Fibroblast of skin of left biceps (primary cell): Measurements from ENCODE around the gene C2CD2L.
A peak's percentile ranks its signal among the peaks of the same experiment; 100 is the strongest.
"Not testable (repeated sequence)": the region's sequence is repeated elsewhere in the genome, so short reads cannot be mapped to it uniquely, and the experiment has no call there.

Experiments used
- DNase-seq, 2 experiments: peaks; one replicate each; pipeline ENCODE4 v3.0.0-alpha.2; 2013; ENCODE audit warnings: low read depth in 2 of 2

The C2CD2L gene

DNA sequence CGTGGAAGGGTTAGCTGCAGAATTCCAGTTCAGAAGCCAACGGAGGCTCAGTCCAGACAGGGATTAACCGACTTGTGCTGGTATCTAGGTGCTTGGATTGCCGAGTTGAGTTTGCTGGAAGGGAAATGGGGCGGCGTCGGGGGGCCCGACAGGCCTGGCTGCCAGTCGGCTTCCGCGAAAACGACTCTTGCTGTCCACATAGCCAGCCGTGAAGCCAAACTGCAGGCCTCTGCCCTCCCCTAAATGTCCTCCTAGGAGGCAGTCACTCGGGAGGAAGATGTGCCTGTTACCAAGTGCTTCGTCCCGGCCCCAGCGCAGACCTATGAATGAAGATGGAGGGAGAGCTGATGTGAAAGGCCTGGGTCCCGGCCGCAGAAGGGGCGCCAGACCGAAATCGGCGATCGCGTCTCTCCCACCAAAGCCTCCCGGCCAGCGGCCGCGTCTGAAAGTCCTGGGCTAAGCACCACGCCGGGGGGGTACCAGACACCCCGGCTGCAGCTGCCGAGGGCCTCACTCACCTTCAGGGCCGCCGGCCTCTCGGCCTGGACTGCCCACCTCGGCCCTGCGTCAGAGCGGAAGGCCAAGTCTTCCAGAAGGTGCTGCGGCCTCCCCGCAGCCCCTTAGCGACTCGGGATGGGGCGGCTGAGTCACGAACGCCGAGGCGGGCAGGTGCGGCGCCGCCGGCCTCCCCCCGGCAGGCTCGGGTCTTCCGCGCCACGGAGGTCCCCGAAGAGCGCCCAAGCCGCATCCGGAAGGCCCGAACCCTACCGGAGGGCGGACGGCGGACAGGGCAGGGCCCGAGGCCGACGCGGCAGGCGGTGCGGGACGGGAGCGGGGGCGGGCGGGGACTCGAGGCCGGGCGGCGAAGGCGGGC, 13.0 kb upstream of the C2CD2L start:
- no peak for DNase-seq

DNA sequence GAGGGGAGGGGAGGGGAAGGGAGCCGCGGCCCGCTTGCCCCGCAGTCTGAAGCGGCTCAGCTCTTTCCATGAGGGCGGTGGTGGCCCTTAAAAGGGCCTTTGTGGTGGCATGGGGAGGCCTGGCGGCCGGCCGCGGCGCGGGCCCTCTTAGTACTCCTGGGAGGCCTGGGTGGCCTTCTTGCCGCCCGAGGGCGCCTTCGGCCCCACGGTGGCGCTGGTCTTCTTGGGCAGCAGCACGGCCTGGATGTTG, 12.4 kb upstream of the C2CD2L start:
- DNase-seq: no peak

GRCh38 chr11:119095066-119095880, 11.9 kb upstream of the C2CD2L start:
- peak; percentile 99 for DNase-seq

GRCh38 chr11:119099711-119100110, 7.4 kb upstream of the C2CD2L start:
- no peak for DNase-seq

GRCh38 chr11:119100246-119100970, 6.7 kb upstream of the C2CD2L start:
- no peak for DNase-seq

GRCh38 chr11:119100994-119101758, 6.0 kb upstream of the C2CD2L start:
- DNase-seq: no peak

DNA sequence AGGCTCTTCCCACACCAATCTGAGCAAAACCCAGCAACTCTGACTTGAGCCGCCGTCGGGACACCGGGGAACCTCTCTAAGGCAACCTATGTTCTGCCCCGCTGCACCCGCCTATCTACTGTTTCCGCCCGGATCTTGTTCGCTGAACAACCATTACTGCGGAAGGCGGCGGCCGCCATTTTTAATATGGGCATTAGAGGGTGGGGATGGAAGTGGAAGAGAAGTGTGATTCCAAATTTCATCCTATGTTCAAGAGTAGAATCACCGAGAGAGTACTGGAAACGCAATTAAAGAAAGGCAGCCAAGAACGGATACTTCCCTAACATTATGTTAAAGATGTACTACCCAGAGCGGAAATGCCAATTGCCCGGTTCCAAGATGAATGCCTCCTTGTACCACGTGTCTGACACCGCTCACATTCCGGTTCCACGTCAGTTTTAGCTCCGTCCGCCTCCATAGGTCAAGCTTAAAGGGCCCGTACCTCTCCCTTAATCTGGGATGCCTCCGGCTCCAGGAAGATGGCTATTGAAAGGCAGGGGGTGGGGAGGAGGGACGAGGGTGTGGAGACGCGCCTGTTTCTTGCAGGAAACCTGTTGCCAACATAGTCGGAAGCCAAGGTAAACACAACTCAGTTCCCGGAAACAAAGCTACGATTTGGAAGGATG, 5.3 kb upstream of the C2CD2L start, which contains the start of gene DPAGT1:
TSS of gene DPAGT1 (minus strand) at position 95 of the 665 bp plus-strand sequence. CDS start 198 bp downstream, outside the sequence.
- DNase-seq: peak; percentile 91 to 93

- DNase-seq: not testable (repeated sequence)
Observed at GRCh38 chr11:119103161-119103664, 3.9 kb upstream of the C2CD2L start.

DNA sequence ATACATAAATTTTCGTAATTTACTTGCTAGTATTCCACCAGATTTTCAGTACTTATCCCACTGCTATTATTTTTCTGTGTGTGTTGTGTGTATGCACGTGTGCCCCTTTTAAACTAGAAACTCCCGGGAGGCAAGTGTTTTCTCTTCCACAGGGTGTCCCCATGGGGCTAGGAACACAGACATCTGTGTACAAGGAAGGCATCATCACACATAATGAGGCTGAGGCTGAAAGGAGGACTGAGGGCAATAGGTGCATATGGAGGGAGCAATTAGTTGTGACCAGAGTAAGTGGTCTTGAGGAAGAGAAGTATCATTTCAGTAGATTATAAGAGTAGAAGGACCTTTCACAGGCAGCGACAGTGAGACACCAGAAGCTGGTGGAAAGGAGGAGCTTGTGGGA, 3.4 kb upstream of the C2CD2L start:
- DNase-seq: no peak

DNA sequence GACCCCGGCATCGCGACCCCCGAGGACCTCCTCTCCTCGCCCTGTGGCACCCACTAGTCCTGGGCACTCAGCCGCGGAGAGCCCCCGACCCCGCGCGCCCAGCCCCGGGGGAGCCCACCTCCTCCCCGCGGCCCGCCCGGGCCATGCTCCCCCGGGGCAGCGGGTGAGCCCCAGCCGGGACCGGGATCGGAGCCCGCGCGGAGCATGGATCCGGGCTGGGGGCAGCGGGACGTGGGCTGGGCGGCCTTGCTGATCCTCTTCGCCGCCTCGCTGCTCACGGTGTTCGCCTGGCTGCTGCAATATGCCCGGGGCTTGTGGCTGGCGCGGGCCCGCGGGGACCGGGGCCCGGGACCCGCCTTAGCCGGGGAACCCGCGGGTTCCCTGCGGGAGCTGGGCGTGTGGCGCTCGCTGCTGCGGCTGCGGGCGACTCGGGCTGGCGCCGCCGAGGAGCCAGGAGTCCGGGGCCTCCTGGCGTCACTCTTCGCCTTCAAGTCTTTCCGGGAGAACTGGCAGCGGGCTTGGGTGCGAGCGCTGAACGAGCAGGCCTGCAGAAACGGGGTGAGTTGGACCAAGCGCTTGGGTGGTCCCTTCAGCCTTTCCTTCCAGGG, 498 bp downstream of the C2CD2L start:
- no peak for DNase-seq

DNA sequence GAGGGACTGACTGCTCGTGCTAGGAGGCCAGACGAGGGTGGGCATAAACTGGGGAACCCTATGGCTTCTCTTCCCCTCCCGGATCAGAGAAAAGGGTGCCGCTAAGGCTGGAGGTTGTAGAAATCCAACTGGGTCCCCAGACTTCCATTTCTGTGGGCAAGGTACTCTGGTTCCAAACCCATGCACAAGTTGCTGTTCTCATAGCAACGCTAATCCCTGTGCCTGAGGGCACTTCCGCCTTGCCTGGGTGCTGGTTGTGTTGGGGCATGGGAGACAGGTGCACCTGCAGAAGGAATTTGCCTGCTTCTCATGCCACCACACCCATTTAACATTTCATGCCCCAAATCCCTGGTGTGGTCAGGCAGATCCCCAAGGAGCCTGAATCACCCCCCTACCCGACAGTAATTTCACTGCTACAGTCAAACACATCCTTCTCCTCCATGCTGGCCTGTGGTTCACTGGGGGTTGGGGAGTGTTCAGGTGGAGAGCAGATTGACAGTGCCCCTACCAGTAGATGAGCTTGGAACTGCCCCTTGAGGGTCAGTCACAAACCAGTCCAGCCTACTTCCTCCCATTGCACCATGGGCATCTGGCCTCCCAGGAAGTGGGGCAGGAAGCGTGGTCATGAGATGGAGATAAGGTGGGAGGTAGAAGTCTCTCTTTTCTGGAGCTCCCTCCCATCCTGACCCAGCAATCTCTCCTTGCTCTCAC, 1.2 kb downstream of the C2CD2L start:
- no peak for DNase-seq

GRCh38 chr11:119108857-119109221, 1.7 kb downstream of the C2CD2L start:
- DNase-seq: no peak

DNA sequence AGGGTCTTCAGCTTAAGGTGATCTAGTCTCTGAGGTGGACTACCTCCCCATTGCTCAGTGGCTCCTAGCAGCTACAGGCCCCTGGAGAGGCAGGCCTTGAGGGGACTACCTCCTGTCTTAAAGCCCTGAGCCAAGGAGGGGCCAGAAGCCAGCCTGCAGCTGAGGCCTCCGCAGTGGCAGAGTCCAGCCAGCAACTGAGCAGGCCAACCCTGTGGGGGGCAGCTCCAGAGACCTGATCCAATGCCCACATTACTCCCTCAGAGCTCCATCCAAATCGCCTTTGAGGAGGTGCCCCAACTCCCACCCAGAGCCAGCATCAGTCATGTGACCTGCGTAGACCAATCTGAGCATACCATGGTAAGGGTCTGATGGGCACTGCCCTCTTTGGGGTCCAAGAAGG, 2.7 kb downstream of the C2CD2L start:
- DNase-seq: no peak

- no peak for DNase-seq
Observed at GRCh38 chr11:119110439-119110838, 3.3 kb downstream of the C2CD2L start.

DNA sequence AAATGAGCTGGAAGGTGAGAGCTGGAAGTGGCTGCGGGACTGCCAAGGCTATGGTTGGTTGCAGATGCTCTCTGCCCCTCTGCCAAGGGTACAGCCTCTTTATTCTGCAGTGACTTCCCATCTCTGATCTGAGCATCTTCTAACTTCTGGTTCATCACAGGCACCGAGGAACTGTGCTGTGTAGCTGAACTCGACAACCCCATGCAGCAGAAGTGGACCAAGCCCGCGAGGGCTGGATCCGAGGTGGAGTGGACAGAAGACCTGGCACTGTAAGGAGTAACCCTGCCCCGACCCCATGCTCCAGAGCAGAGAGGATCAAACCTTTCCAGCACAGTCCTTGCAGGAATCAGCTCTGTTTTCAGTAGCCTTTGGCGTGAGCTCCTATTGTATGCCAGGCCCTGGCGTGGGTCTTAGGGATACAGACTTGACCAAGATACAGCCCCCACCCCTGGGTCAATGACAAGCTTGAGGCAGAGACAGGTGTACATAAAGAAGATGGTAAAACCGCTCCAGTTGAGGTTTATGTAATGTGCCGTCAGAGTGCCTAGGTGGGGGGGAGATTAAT, 4.3 kb downstream of the C2CD2L start:
- DNase-seq: no peak

DNA sequence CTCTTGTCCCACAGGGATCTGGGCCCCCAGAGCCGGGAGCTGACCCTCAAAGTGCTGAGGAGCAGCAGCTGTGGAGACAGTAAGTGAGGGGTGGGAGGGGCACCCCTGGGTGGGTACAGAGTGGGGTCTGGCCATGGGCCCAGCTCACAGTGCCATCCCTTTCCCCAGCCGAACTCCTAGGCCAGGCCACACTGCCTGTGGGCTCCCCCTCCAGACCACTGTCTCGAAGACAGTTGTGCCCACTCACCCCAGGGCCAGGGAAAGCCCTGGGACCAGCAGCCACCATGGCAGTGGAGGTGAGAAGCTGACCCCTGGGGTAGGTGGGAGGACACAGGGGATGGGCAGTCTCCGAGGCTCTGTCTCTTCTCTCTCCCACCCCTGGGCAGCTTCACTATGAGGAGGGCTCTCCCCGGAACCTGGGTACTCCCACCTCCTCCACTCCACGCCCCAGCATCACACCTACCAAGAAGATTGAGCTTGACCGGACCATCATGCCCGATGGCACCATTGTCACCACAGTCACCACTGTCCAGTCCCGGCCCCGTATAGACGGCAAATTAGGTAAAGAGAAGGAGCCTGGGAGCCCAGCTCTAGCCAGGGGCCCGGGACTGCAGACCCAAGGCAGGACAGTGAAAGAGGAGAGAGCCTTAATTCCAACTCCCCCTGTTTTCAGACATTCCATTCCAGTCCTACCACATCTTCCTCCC, 5.3 kb downstream of the C2CD2L start:
- DNase-seq: no peak

DNA sequence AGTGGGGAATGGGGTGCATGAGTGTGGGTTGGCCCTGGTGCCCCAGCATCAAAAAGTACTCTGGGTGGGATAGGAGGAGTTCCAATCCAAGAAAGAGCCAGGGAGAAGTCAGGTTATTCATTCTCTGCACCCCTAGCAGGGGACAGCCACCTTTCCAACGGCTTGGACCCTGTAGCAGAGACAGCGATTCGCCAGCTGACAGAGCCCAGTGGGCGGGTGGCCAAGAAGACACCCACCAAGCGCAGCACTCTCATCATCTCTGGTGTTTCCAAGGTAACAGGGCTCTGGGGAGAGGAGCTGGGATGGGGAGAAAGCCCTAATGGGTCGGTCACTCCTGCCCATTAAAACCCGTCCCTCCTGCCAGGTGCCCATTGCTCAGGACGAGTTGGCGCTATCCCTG, 6.6 kb downstream of the C2CD2L start:
- no peak for DNase-seq

DNA sequence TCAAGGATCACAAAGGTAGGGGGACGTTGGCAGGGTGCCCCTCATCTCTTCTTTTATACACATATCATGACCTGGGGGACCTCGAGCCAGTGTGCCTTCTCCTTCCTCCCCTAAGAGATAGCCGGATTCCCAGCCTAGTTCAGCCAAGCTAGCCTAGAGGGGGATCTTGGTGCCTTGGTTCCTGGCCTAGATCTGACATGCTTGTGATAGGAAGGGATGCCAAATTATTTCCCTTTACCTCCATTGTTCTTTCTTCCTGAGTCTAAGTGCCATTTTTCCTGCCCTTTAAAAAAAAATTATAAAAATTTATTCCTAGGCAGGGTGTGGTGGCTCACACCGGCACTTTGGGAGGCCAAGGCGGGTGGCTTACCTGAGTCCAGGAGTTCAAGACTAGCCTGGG, 7.2 kb downstream of the C2CD2L start:
- DNase-seq: no peak
